Testis (tissue), 3 donors: ENCODE data around the gene STRN3. TPM values are rescaled to one million over a fixed set of nuclear protein-coding genes. Genes with fewer than 3 reads are reported as not detected.

Experiments used
- DNase-seq: peaks from one replicate; pipeline ENCODE4 v3.0.0-alpha.2; 2019
- H3K27ac ChIP-seq, 2 donors: fragments of 200-600 bp; sonication (generic); one replicate each; pipeline ENCODE4 v1.5.1; 2019
- H3K27me3 ChIP-seq: fragments of 200-600 bp; sonication (generic); one replicate; pipeline ENCODE4 v1.5.1; 2019
- H3K36me3 ChIP-seq: fragments of 200-600 bp; sonication (generic); one replicate; pipeline ENCODE4 v1.5.1; 2017; ENCODE audit warnings: low read depth; ENCODE audit errors: missing control alignments
- H3K4me1 ChIP-seq: fragments of 200-600 bp; sonication (generic); one replicate; pipeline ENCODE4 v1.5.1; 2019
- H3K4me3 ChIP-seq, 2 donors: fragments of 200-600 bp; sonication (generic); one replicate each; pipeline ENCODE4 v1.5.1; 2017 to 2019
- H3K9me3 ChIP-seq: fragments of 200-600 bp; sonication (generic); one replicate; pipeline ENCODE4 v1.5.1; 2017
- POLR2A ChIP-seq: fragments of 450-650 bp; IDR thresholded peaks from one replicate; pipeline ENCODE4 v1.6.1; 2017; ENCODE audit warnings: antibody characterized with exemption, mild to moderate bottlenecking, moderate library complexity
- WGBS, 2 donors: methylation state at CpG; one replicate each; pipeline ENCODE4 v1.1.5; 2018; 5-methylcytosine and 5-hydroxymethylcytosine counted together
- intact Hi-C: fragments of 100-400 bp; cut with DNase I; formaldehyde crosslinking; loops from one replicate; pipeline ENCODE4 v1.15.1; 2023; ENCODE audit warnings: low total_unique reads
- polyA plus RNA-seq: library from polyadenylated mRNA; stranded (reverse); fragments of 350-450 nt; fragmentation: Illumina TruSeq; extraction: RNeasy Lipid Tissue Mini Kit (QIAGEN cat#74804); gene quantifications from one replicate; pipeline ENCODE4 v1.2.3, GENCODE V29; 2014; ENCODE audit warnings: low read depth, low replicate concordance; ENCODE audit not compliant: insufficient read depth
- total RNA-seq, 2 donors: library from RNA; depleted of rRNA; stranded (reverse); fragments of >200 nt; gene quantifications; one replicate each; pipeline ENCODE4 v1.2.3, GENCODE V29; 2016
- TF ChIP-seq, protein P1 (sequence below), 3 experiments: fragments of 450-650 bp in 2 of 3; fragments of 200-600 bp in 1 of 3; sonication (generic) in 1 of 3; IDR thresholded peaks; one replicate each; pipeline ENCODE4 v1.5.1; 2016 to 2019; ENCODE audit warnings: antibody characterized with exemption in 3 of 3, mild to moderate bottlenecking in 2 of 3, moderate library complexity in 1 of 3

Gene STRN3
- total and polyA plus RNA-seq, 3 donors from 2014 or later, result 35.1 to 65.2 (median 60.1) TPM

DNA sequence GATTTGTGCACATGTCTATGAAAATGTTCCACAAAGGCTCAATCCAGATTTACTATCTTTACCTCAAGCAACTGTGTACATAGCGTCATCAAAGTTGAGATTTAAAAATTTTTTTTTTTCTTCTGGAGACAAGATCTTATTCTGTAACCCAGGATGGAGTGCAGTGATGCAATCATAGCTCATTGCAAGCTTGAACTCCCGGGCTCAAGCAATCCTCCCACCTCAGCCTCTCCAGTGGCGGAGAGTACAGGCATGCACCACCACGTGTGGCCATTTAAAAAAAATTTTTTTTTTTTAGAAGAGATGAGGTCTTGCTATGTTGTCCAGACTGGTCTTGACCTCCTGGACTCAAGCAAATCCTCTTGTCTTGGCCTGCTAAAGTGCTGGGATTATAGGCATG, 149.5 kb downstream of the STRN3 start:
- no peak for DNase-seq
- Histone ChIP-seq H3K36me3 (no peaks in the 10 kb centered on the region), H3K27ac (no peak overlapping the region), H3K27me3 (no peaks in the 10 kb centered on the region), H3K9me3 (no peaks in the 10 kb centered on the region), H3K4me1 (peaks cover 9% of the 10 kb centered on the region), H3K4me3 (no peak overlapping the region)
- intact Hi-C loops, result no loop called here
- 67 to 81% methylated on average over 4 of the region's 4 CpGs for WGBS, 2 donors
- no peak for TF ChIP-seq POLR2A
- TF ChIP-seq, protein P1, sequence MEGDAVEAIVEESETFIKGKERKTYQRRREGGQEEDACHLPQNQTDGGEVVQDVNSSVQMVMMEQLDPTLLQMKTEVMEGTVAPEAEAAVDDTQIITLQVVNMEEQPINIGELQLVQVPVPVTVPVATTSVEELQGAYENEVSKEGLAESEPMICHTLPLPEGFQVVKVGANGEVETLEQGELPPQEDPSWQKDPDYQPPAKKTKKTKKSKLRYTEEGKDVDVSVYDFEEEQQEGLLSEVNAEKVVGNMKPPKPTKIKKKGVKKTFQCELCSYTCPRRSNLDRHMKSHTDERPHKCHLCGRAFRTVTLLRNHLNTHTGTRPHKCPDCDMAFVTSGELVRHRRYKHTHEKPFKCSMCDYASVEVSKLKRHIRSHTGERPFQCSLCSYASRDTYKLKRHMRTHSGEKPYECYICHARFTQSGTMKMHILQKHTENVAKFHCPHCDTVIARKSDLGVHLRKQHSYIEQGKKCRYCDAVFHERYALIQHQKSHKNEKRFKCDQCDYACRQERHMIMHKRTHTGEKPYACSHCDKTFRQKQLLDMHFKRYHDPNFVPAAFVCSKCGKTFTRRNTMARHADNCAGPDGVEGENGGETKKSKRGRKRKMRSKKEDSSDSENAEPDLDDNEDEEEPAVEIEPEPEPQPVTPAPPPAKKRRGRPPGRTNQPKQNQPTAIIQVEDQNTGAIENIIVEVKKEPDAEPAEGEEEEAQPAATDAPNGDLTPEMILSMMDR (IDR thresholded peaks at IDR 0.05), result no peak

DNA sequence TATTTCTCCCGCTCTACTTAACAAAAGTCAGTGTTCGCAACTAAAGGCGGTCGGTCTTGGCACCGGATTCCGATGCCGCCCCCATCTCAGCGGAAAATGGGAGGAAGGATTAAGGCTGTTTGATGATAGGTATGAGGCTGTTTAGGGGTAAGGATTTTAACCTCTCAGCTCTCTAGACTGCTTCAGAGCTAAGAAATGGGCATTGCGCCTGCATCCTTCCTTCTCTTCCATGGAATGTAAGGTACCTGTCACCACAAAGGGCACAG, 150.5 kb downstream of the STRN3 start:
- Histone ChIP-seq H3K36me3 (no peaks in the 10 kb centered on the region), H3K27ac (no peak overlapping the region), H3K9me3 (no peaks in the 10 kb centered on the region), H3K27me3 (no peaks in the 10 kb centered on the region), H3K4me1 (peaks cover 9% of the 10 kb centered on the region), H3K4me3 (no peak overlapping the region)
- TF ChIP-seq, protein P1 (IDR thresholded peaks at IDR 0.05), result no peak
- no peak for TF ChIP-seq POLR2A
- intact Hi-C loops, result no loop called here
- DNase-seq, result no peak
- WGBS, 2 donors, result 24 to 32% methylated on average over 9 of the region's 9 CpGs

DNA sequence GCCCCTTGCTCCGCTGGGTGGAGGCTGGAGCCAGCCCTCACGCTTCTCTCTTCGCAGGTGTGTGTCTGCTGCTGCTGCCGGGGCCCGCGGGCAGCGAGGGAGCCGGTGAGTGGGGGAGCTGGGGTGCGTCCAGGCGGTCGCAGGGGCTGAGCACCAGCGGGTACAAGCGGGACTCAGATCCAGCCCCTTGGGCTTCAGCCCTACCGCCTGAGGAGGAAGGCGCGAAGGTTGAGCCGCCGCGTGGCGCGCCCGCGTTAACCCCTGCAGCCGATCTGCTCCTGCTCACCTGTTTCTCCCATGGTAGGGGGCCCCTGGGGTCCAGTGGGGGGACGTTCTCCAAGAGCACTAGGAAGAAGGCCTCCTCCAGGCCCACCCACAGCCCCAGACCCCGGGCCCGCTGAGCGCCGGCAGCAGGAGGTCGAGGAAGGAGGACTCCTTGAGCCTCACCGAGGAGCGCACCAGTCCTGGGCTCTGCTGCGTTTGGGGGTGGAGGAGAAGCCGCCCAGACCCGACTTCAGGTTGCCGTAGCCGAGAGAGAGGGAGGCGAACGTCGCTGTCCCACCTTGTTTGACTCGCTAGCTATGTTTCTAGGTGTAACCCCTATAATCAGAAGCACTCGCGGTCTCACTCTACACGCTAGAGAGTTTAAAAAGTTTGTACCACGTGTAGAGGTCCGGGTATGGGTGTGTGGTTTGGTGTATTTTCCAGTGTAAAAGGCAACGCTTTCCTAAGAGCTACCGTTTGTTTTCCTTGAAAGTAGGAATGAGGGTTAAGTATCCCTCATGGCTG, 151.0 kb downstream of the STRN3 start:
- Histone ChIP-seq H3K27ac (no peak overlapping the region), H3K27me3 (no peaks in the 10 kb centered on the region), H3K36me3 (no peaks in the 10 kb centered on the region), H3K4me1 (peaks cover 9% of the 10 kb centered on the region), H3K9me3 (no peaks in the 10 kb centered on the region), H3K4me3 (peak overlapping the region; percentile 50 to 62)
- 2 to 9% methylated on average over 16 to 36 of the region's 48 CpGs for WGBS, 2 donors
- no peak for TF ChIP-seq POLR2A
- TF ChIP-seq, protein P1 (IDR thresholded peaks at IDR 0.05), result no peak
- DNase-seq, result no peak
- intact Hi-C loops, result no loop called here

DNA sequence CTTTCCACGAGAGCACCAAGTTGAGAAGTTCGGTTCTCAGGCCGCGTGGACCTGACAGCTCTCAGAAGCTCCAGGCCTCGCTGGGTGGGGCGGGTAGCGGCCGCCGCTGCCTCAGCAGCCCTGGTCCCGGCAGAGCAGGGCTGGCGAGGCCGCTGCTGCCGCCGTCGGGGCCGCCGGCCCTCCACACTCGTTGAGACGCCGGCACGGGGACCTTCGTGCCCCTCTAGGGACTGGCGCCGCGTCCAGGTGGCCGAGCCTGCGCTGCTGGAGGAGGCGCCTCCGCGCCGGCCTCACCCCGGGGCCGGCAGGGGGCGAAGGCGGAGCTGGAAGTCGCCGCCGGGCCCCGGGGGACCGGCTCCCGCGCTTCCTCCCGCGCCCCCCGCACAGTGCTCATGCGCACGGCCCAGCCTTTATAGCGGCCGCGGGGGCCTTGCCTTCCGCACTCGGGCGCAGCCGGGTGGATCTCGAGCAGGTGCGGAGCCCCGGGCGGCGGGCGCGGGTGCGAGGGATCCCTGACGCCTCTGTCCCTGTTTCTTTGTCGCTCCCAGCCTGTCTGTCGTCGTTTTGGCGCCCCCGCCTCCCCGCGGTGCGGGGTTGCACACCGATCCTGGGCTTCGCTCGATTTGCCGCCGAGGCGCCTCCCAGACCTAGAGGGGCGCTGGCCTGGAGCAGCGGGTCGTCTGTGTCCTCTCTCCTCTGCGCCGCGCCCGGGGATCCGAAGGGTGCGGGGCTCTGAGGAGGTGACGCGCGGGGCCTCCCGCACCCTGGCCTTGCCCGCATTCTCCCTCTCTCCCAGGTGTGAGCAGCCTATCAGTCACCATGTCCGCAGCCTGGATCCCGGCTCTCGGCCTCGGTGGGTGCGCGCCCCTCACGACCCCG, 151.8 kb downstream of the STRN3 start, which contains the start of gene COCH:
COCH (plus strand) TSS at position 440 of the 879 bp plus-strand sequence; CDS start at position 820, 380 bp downstream.
- WGBS, 2 donors, result 5% methylated on average over 4 to 64 of the region's 99 CpGs
- H3K4me3 ChIP-seq, result peak within 1 kb of the TSS; percentile 50 to 62
- peaks cover 9% of the 10 kb centered on the region for H3K4me1 ChIP-seq
- no peaks in the 10 kb centered on the region for H3K27me3 ChIP-seq
- no peaks in the 10 kb centered on the region for H3K9me3 ChIP-seq
- intact Hi-C loops, result no loop called here
- no peak for DNase-seq
- no peak within 1 kb of the TSS for H3K27ac ChIP-seq
- no peaks in the 10 kb centered on the region for H3K36me3 ChIP-seq
- TF ChIP-seq, protein P1 (IDR thresholded peaks at IDR 0.05), result peak in 1 of 3 experiments; percentile 14
- TF ChIP-seq POLR2A, result no peak
